GM23248 (cell line): ENCODE results near the gene HSPA6.
"Not testable (repeated sequence)": the region's sequence is repeated elsewhere in the genome, so short reads cannot be mapped to it uniquely, and the experiment has no call there.

Experiments
- EZH2 ChIP-seq: fragments of 200-600 bp; sonication (generic); IDR thresholded peaks from 2 replicates; pipeline ENCODE4 v1.6.1; 2018; ENCODE audit warnings: antibody characterized with exemption, mild to moderate bottlenecking; ENCODE audit not compliant: insufficient read depth, poor library complexity, severe bottlenecking
- EZH2phosphoT487 ChIP-seq: fragments of 200-600 bp; sonication (generic); IDR thresholded peaks from 2 replicates; pipeline ENCODE4 v1.6.1; 2018; ENCODE audit warnings: antibody characterized with exemption, moderate library complexity, mild to moderate bottlenecking, low read depth; ENCODE audit not compliant: insufficient read depth

- TF ChIP-seq EZH2phosphoT487, EZH2: not testable (repeated sequence)
Measured at GRCh38 chr1:161532644-161533567, 8.6 kb downstream of the HSPA6 start.
